Urinary bladder (tissue), 4 donors: ENCODE data around the gene CAV3. TPM values are rescaled to one million over a fixed set of nuclear protein-coding genes. Genes with fewer than 3 reads are reported as not detected.

Experiments
- DNase-seq: peaks from one replicate; pipeline ENCODE4 v3.0.0-alpha.2; 2015; ENCODE audit errors: extremely low spot score
- H3K27ac ChIP-seq: one replicate; pipeline ENCODE4 v1.5.1; 2013; ENCODE audit warnings: low read depth, mild to moderate bottlenecking, moderate library complexity
- H3K36me3 ChIP-seq: one replicate; pipeline ENCODE4 v1.6.1; 2013; ENCODE audit warnings: mild to moderate bottlenecking, moderate library complexity; ENCODE audit not compliant: insufficient read depth
- H3K4me1 ChIP-seq: one replicate; pipeline ENCODE4 v1.6.1; 2013; ENCODE audit warnings: mild to moderate bottlenecking, moderate library complexity; ENCODE audit not compliant: insufficient read depth
- H3K4me3 ChIP-seq: one replicate; pipeline ENCODE4 v1.5.1; 2013; ENCODE audit warnings: low read depth, low read length
- WGBS: extraction: QIAGEN DNeasy Blood & Tissue Kit; methylation state at CpG from one replicate; pipeline ENCODE4 v1.1.7; 2013; 5-methylcytosine and 5-hydroxymethylcytosine counted together
- polyA plus RNA-seq: library from polyadenylated mRNA; stranded (reverse); fragments of 200-250 nt; gene quantifications from one replicate; pipeline ENCODE4 v1.2.3, GENCODE V29; 2013
- total RNA-seq: library from RNA; depleted of rRNA; stranded (reverse); fragments of >200 nt; gene quantifications from one replicate; pipeline ENCODE4 v1.2.3, GENCODE V29; 2014
- donor health status: healthy with polysubstance abuse.
- donor health status: healthy.

The CAV3 gene
- total and polyA plus RNA-seq, 2 donors = 0.19 to 6.8 TPM

DNA sequence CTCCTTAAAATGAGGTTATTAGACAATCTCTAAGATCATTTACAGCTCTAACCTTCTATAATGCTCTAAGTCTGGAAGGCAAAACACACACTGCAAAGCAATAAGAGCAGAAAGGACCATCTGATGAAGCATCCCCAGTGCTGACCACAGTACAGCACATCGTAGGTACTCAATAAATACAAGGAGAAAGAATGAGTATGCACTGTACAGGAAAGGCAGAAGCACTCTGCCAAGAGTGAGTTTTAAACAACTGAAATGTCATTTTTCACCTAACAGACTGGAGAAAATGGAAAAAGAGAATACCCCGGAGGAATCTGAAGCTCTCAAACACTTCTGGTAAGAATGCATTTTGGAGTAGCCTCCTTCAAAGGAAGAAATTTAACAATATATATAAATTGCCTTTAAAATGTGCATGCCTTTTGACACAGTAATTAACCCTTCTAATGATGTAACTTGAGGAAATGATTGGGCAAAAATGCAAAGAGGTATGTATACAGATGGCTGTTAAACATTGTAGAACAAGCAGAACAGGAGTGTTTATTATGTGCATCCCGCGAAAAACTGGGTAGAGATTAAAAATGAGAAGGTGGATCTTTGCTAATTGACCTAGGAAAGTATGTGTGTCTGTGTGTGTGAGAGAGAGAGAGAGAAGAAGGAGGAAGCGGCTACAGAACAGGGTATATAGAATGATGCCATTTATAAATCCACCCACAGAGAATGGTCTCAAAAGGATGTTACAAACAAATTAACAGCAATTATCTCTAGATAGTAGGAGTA, 43.8 kb downstream of the CAV3 start:
- Histone ChIP-seq H3K4me3 (no peak overlapping the region), H3K4me1 (no peaks in the 10 kb centered on the region), H3K27ac (no peak overlapping the region), H3K36me3 (no peaks in the 10 kb centered on the region)
- DNase-seq = no peak
- WGBS = 85% methylated on average over 5 of the region's 5 CpGs

DNA sequence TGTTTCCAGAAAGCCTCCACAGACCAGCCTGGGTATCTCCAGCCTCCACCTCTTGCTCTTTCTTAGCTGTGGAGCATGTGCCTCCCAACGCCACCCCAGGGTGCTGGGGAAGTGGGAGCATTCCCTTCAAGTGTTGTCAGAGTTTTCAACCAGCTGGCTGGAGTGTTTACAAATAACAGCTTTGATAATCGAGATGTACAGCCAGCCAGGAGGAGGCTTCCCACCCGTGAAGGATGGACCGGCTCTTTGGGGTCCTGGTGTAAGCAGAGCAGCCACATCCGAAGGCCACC, 44.3 kb downstream of the CAV3 start:
- no peaks in the 10 kb centered on the region for H3K4me1 ChIP-seq
- no peak for DNase-seq
- H3K27ac ChIP-seq = no peak overlapping the region
- 74% methylated on average over 5 of the region's 5 CpGs for WGBS
- no peak overlapping the region for H3K4me3 ChIP-seq
- H3K36me3 ChIP-seq = no peaks in the 10 kb centered on the region

DNA sequence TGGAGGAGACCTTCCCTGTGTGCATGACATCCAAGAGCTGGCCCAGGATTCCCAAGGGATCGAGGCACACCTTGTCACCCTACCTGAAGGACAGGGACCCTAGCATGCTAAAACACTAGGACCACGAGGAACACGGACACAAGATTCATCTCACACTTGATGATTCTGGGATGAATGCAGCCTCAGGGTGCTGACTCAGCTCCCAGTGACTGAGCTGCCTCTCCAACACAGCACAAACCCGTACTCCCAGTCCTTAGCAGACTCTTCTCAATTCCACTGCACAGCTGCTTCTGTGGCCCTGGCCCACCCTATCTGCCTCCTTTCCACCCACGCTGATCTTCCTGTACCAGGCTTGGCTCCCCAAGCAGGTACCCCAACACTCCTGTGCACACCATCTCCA, 44.9 kb downstream of the CAV3 start:
- 88% methylated on average over 5 of the region's 5 CpGs for WGBS
- no peak for DNase-seq

DNA sequence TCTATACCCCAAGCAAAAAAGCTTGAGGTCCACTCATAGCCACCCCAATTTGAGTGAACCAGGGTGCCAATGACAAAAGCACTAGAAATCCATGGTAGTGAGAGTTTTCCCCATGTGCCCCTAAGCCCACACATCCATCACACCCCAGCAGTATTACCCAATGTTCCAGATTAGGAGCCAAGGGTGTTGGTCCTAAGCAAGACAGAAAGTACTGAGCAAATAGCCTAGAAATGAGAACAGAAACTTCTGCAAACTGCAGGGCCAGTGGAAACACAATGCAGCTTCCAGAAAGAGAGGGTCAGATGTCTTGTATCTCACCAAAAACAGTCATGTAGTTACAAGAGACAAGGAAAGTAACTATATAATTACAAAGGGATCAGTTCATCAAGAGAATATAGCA, 46.7 kb downstream of the CAV3 start:
- Histone ChIP-seq H3K36me3 (no peaks in the 10 kb centered on the region), H3K4me3 (no peak overlapping the region), H3K4me1 (no peaks in the 10 kb centered on the region), H3K27ac (no peak overlapping the region)
- no peak for DNase-seq

More for the DNA sequence above, 44.9 kb downstream of the CAV3 start:
- Histone ChIP-seq H3K36me3 (no peaks in the 10 kb centered on the region), H3K4me3 (no peak overlapping the region), H3K4me1 (no peaks in the 10 kb centered on the region), H3K27ac (no peak overlapping the region)

GRCh38 chr3:8784676-8785435, 51.3 kb downstream of the CAV3 start:
- 72% methylated on average over 3 of the region's 3 CpGs for WGBS
- Histone ChIP-seq H3K27ac (no peak overlapping the region), H3K4me3 (no peak overlapping the region), H3K36me3 (no peaks in the 10 kb centered on the region), H3K4me1 (no peaks in the 10 kb centered on the region)
- DNase-seq = no peak

DNA sequence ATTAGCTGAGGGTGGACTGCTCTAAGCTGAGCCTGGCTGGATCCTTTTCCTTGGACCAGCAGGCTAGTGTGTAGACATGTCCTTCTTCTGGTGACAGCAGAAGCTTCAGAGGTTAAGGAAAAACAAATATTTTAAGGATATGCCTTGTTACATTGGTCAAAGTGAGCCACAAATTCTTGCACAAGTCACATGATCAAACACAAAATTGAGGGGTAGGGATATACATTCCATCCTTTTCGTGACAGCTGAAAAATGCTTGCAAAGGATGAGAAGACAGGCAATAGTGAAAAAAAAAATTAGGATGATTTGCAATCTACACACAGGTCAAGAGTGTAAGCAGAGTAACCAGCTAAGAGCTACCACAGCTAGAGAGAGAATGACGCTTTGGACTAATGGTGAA, 56.9 kb downstream of the CAV3 start:
- WGBS = 88% methylated on average over 2 of the region's 2 CpGs
- Histone ChIP-seq H3K27ac (no peak overlapping the region), H3K36me3 (no peaks in the 10 kb centered on the region), H3K4me1 (no peaks in the 10 kb centered on the region), H3K4me3 (no peak overlapping the region)
- DNase-seq = no peak

DNA sequence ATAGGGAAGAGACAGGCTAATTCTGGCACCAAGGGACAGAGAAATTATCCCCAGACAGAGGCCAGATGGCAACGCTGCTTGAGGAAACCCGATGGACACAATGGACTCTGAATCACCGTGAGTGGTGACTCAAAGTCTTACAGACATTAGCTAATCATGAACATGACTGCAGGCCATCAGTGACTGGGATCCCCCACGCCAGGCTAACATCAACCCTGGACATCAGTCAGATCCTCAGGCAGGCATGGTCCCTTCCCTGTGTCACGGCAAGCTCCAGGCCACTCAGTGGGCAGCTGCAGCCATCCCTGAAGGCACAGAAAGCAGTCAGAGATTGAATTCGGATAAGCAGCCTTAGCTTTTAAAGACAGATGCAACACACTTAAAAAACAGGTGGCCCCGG, 59.6 kb downstream of the CAV3 start:
- 88% methylated on average over 7 of the region's 7 CpGs for WGBS

DNA sequence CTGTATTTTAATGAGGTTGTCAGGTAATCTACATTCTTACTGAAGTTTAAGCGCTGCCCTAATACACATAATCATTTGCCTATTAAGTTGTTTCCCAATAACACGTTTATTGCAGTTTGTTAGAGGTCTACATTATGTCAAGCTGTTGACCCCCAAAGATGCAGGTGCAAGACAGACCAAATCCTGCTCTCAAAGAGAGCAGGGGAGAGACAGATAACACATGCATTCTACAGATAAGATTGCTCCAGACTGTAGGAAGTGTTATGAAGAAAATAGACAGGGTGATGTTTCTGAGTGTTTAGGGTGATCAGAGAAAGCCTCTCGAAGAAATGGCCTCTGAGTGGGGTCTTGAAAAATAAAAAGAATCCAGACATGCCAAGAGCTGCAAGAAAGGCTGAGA, 60.6 kb downstream of the CAV3 start:
- no peak for DNase-seq
- H3K4me3 ChIP-seq = no peak overlapping the region
- H3K4me1 ChIP-seq = no peaks in the 10 kb centered on the region
- no peak overlapping the region for H3K27ac ChIP-seq
- no peaks in the 10 kb centered on the region for H3K36me3 ChIP-seq
- WGBS = 69% methylated on average over 3 of the region's 3 CpGs

More for the DNA sequence above, 59.6 kb downstream of the CAV3 start:
- Histone ChIP-seq H3K4me1 (no peaks in the 10 kb centered on the region), H3K27ac (no peak overlapping the region), H3K36me3 (no peaks in the 10 kb centered on the region), H3K4me3 (no peak overlapping the region)
- no peak for DNase-seq

Other genes starting within 250 kb of the CAV3 start
- gene LMCD1, start 232.0 kb upstream of the CAV3 start, total RNA-seq = 34.3 TPM
- gene LMCD1, start 232.0 kb upstream of the CAV3 start, polyA plus RNA-seq = 163 TPM
- gene SSUH2, start 89.0 kb upstream of the CAV3 start, total RNA-seq = 0.90 TPM
- gene SSUH2, start 89.0 kb upstream of the CAV3 start, polyA plus RNA-seq = 0.49 TPM
- 1.6 TPM for gene OXTR, start 35.8 kb downstream of the CAV3 start, total RNA-seq
- 0.41 TPM for gene OXTR, start 35.8 kb downstream of the CAV3 start, polyA plus RNA-seq
- gene RAD18, start 229.7 kb downstream of the CAV3 start, total RNA-seq = 27.0 TPM
- gene RAD18, start 229.7 kb downstream of the CAV3 start, polyA plus RNA-seq = 2.8 TPM